RKO (cell line): ENCODE measurements around the gene KLHL17.
"Not testable (repeated sequence)": the region's sequence is repeated elsewhere in the genome, so short reads cannot be mapped to it uniquely, and the experiment has no call there.

Source experiments
- DNase-seq: peaks from one replicate; pipeline ENCODE4 v3.0.0-alpha.2; 2016; ENCODE audit warnings: low spot score

The KLHL17 gene

GRCh38 chr1:982765-983436 is 22.5 kb downstream of the KLHL17 start:
- no peak for DNase-seq

- no peak for DNase-seq
Measured at GRCh38 chr1:983798-984475, 23.6 kb downstream of the KLHL17 start.

GRCh38 chr1:984476-984814 is 24.1 kb downstream of the KLHL17 start:
- no peak for DNase-seq

GRCh38 chr1:985126-985525 is 24.7 kb downstream of the KLHL17 start:
- no peak for DNase-seq

GRCh38 chr1:988061-988460 is 27.7 kb downstream of the KLHL17 start:
- not testable (repeated sequence) for DNase-seq

- not testable (repeated sequence) for DNase-seq
Measured at GRCh38 chr1:991275-991674, 30.9 kb downstream of the KLHL17 start.

GRCh38 chr1:991895-992294 is 31.5 kb downstream of the KLHL17 start:
- DNase-seq, result no peak

GRCh38 chr1:992362-992761 is 32.0 kb downstream of the KLHL17 start:
- no peak for DNase-seq

- DNase-seq, result no peak
Measured at GRCh38 chr1:993379-993995, 33.1 kb downstream of the KLHL17 start.

GRCh38 chr1:994546-994945 is 34.2 kb downstream of the KLHL17 start:
- not testable (repeated sequence) for DNase-seq

- DNase-seq, result no peak
Measured at GRCh38 chr1:995665-996633, 35.6 kb downstream of the KLHL17 start.

GRCh38 chr1:996851-997712 is 36.7 kb downstream of the KLHL17 start:
- no peak for DNase-seq

- no peak for DNase-seq
Measured at GRCh38 chr1:997713-997992, 37.3 kb downstream of the KLHL17 start.

GRCh38 chr1:997993-998744 is 37.8 kb downstream of the KLHL17 start:
- DNase-seq, result no peak

- no peak for DNase-seq
Measured at GRCh38 chr1:998745-998994, 38.3 kb downstream of the KLHL17 start.

- peak; percentile 52 for DNase-seq
Measured at GRCh38 chr1:998995-999724, 38.8 kb downstream of the KLHL17 start.

GRCh38 chr1:999725-1000356 is 39.5 kb downstream of the KLHL17 start, which contains the start of gene HES4:
Gene HES4, minus strand, starts transcription at chr1:1000097. Its CDS starts 124 bp downstream, at chr1:999973.
- peak; percentile 92 for DNase-seq

- DNase-seq, result peak; percentile 93
Measured at GRCh38 chr1:1000357-1001056, 40.1 kb downstream of the KLHL17 start.
